GM12878 (cell line): ENCODE results near the gene CTAG1B. TPM values are rescaled to one million over a fixed set of nuclear protein-coding genes. Genes with fewer than 3 reads are reported as not detected.
"Not testable (repeated sequence)": the region's sequence is repeated elsewhere in the genome, so short reads cannot be mapped to it uniquely, and the experiment has no call there.

ENCODE experiments used
- ATAC-seq: fragments of 200-7000 bp; cut with Tn5 transposase; 3 replicates; pipeline ENCODE4 v1.9.1; 2020; ENCODE audit warnings: mild to moderate bottlenecking, moderate library complexity
- BruUV-seq: library from RNA; stranded (reverse); fragments of 400-500 nt; replicated peaks from 2 replicates; lab custom pipeline; 2021; lab: Mats Ljungman, UMichigan
- CTCF ChIA-PET: fragments of 300-600 bp; sonication (Branson Sonifier 250); formaldehyde crosslinking; extraction: SDS; loops from one replicate; lab custom pipeline; 2021; ENCODE audit warnings: inconsistent platforms; lab: Yijun Ruan, JAX
- POLR2A ChIA-PET: fragments of 350-600 bp; formaldehyde crosslinking; extraction: SDS; loops from one replicate; lab custom pipeline; 2021; ENCODE audit warnings: inconsistent platforms; lab: Charles Lee
- RAD21 ChIA-PET: fragments of 300-600 bp; sonication (Branson Sonifier 250); formaldehyde crosslinking; loops from one replicate; lab custom pipeline; 2023; ENCODE audit warnings: antibody characterized with exemption; ENCODE audit not compliant: unreplicated experiment; lab: Charles Lee
- SMC1A ChIA-PET: fragments of 300-600 bp; sonication (Branson Sonifier 250); formaldehyde crosslinking; loops from one replicate; lab custom pipeline; 2023; ENCODE audit not compliant: unreplicated experiment, uncharacterized antibody; lab: Charles Lee
- DNase-seq: peaks from one replicate; pipeline ENCODE4 v3.0.0-alpha.2; 2011; ENCODE audit warnings: low read depth, low spot score
- FAIRE-seq: peaks from 3 replicates; lab custom pipeline; 2011; peaks lifted over from hg19 to GRCh38; lab: Jason Lieb, UNC
- H2AFZ ChIP-seq: 2 replicates; pipeline ENCODE4 v1.6.0; 2011; ENCODE audit warnings: low read depth, low read length, control low read depth; ENCODE audit not compliant: control insufficient read depth
- H3K27ac ChIP-seq: 2 replicates; pipeline ENCODE4 v1.5.1; 2011; ENCODE audit warnings: control low read depth; ENCODE audit not compliant: control insufficient read depth, insufficient read depth
- H3K27me3 ChIP-seq, 2 experiments: replicated peaks in 1 of 2; 2 replicates each; pipeline versions ENCODE4 v1.6.0 to v1.6.1; 2011; ENCODE audit warnings: low read length in 1 of 2; ENCODE audit not compliant: control insufficient read depth in 2 of 2, insufficient read depth in 2 of 2
- H3K36me3 ChIP-seq, 2 experiments: 2 replicates each; pipeline ENCODE4 v1.5.1; 2011; ENCODE audit warnings: low read length in 1 of 2; ENCODE audit not compliant: control insufficient read depth in 2 of 2, insufficient read depth in 2 of 2
- H3K4me1 ChIP-seq: 2 replicates; pipeline ENCODE4 v1.6.1; 2011; ENCODE audit warnings: mild to moderate bottlenecking, low read length, moderate library complexity, mixed read lengths; ENCODE audit not compliant: control insufficient read depth, insufficient read depth
- H3K4me2 ChIP-seq: 2 replicates; pipeline ENCODE4 v1.6.0; 2011; ENCODE audit warnings: control low read depth; ENCODE audit not compliant: control insufficient read depth, insufficient read depth
- H3K4me3 ChIP-seq: fragments of 200-600 bp; sonication (generic); 2 replicates; pipeline ENCODE4 v1.5.1; 2016
- H3K79me2 ChIP-seq: 2 replicates; pipeline ENCODE4 v1.6.0; 2011; ENCODE audit warnings: low read length; ENCODE audit not compliant: control insufficient read depth, insufficient read depth
- H3K9ac ChIP-seq: 2 replicates; pipeline ENCODE4 v1.8.0; 2011; ENCODE audit warnings: low read length, control low read depth, mixed read lengths; ENCODE audit not compliant: control insufficient read depth, insufficient read depth
- H3K9me3 ChIP-seq: replicated peaks from 3 replicates; pipeline ENCODE4 v1.5.1; 2011; ENCODE audit warnings: mild to moderate bottlenecking, low read length; ENCODE audit not compliant: control insufficient read depth, insufficient read depth
- H4K20me1 ChIP-seq: 2 replicates; pipeline ENCODE4 v1.6.0; 2011; ENCODE audit not compliant: control insufficient read depth, insufficient read depth
- CBFB ChIP-seq: IDR thresholded peaks from 2 replicates; pipeline ENCODE4 v1.6.1; 2016; ENCODE audit warnings: antibody characterized with exemption, low read depth
- CBX5 ChIP-seq: sonication (generic); IDR thresholded peaks from 2 replicates; pipeline ENCODE4 v1.6.1; 2016; ENCODE audit warnings: low read depth, moderate library complexity, mild to moderate bottlenecking, inconsistent platforms
- FOXM1 ChIP-seq: IDR thresholded peaks from 2 replicates; pipeline ENCODE4 v1.6.1; 2012; ENCODE audit warnings: low read depth, mild to moderate bottlenecking, inconsistent platforms, low read length, moderate library complexity
- SMAD5 ChIP-seq: IDR thresholded peaks from 2 replicates; pipeline ENCODE4 v1.6.1; 2016; ENCODE audit warnings: antibody characterized with exemption, low read depth
- WGBS: methylation state at CpG from one replicate; pipeline ENCODE4 v1.1.6; 2016; ENCODE audit warnings: low lambda C conversion rate; ENCODE audit not compliant: insufficient replicate concordance, insufficient coverage; ENCODE audit errors: missing lambda C conversion rate; 5-methylcytosine and 5-hydroxymethylcytosine counted together
- in situ Hi-C: fragments of 300-500 bp; cut with MboI; formaldehyde crosslinking; loops from 9 replicates; pipeline ENCODE4 v1.14.3; 2018; ENCODE audit warnings: mixed read lengths
- intact Hi-C: fragments of 100-400 bp; cut with micrococcal nuclease; formaldehyde crosslinking; loops from one replicate; pipeline ENCODE4 v1.14.2; 2022; ENCODE audit not compliant: unreplicated experiment
- polyA plus RNA-seq, 11 experiments: library from polyadenylated mRNA; depleted of rRNA in 4 of 11; unstranded in 6 of 11; stranded (reverse) in 5 of 11; fragments of >200 nt; fragmentation: Nextera tagmentation in 4 of 11; fragmentation: Illumina TruSeq in 1 of 11; extraction: Ambion mirVana in 4 of 11; extraction: Trizol in 1 of 11; gene quantifications; 1 replicate in 1 of 11; 2 replicates in 10 of 11; pipeline versions ENCODE4 v1.2.1 to v1.2.3, GENCODE V29; 2011 to 2016; ENCODE audit warnings: inconsistent platforms in 2 of 11, missing spikeins in 2 of 11, low read depth in 1 of 11
- total RNA-seq, 4 experiments: library from RNA; depleted of rRNA in 3 of 4; stranded (reverse); fragments of >200 nt in 3 of 4; fragmentation: Illumina TruSeq in 1 of 4; extraction: Trizol in 1 of 4; gene quantifications; 2 replicates each; pipeline versions ENCODE4 v1.2.1 to v1.2.3, GENCODE V29; 2013 to 2021
- TF ChIP-seq, protein P1 (sequence below): fragments of 450-650 bp; IDR thresholded peaks from 2 replicates; pipeline ENCODE4 v1.6.1; 2017; ENCODE audit warnings: mild to moderate bottlenecking, moderate library complexity

The CTAG1B gene
- total and polyA plus RNA-seq, 10 of the 15 experiments (the other 5 are each of a cell fraction or from before 2014, with no cell fraction given): not detected

DNA sequence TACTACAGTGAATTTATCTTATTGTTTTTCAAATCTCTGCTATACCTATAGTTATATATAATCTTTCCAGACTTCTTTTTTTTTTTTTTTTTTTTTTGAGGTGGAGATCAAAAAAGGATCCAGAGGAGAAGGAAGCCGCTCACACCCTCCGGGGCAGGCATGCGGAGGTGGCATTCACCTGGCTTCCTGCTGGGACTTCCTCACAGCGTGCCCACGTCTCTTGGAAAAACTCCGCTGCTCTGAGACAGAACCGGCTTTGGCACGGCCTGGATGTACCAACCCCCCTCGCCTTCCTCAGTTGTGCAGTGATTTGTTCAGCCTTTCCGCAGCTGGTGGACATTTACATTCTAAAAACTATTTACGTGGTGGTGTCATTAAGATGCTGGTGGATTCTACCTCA, 11.1 kb downstream of the CTAG1B start:
- H3K9me3 ChIP-seq, H4K20me1 ChIP-seq, H3K27me3 ChIP-seq, H3K9ac ChIP-seq, DNase-seq, H3K36me3 ChIP-seq, H3K4me3 ChIP-seq, H3K4me1 ChIP-seq, in situ Hi-C loops, SMC1A ChIA-PET, intact Hi-C loops, RAD21 ChIA-PET, H3K27ac ChIP-seq, POLR2A ChIA-PET, CTCF ChIA-PET, H2AFZ ChIP-seq, ATAC-seq, H3K4me2 ChIP-seq, FAIRE-seq, H3K79me2 ChIP-seq, BruUV-seq: not testable (repeated sequence)
- whole genome bisulfite sequencing: 71% methylated on average over 8 of the region's 11 CpGs

DNA sequence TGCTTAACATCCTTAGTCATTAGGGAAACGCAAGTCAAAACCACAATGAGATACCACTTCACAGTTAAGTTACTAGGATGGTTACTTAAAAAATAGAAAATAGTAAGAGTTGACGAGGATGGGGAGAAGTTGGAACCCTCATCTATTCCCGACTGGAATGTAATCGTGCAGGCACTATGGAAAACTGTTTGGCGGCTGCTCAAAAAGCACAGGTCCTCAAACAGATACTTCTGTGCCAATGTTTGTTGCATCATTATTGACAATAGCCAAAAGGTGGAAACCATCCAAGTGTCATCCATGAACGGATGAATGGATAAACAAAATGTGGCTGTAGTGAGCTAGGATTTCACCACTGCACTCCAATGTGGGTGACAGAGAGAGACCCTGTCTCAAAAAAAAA, 11.7 kb downstream of the CTAG1B start:
- DNase-seq (no peak), ATAC-seq (no peak), FAIRE-seq (no peak)
- H3K4me1 ChIP-seq: no peaks in the 10 kb centered on the region
- no peaks in the 10 kb centered on the region for H3K36me3 ChIP-seq
- no peak overlapping the region for H3K4me3 ChIP-seq
- no peak overlapping the region for H3K9ac ChIP-seq
- no peak overlapping the region for H3K4me2 ChIP-seq
- intact Hi-C loops (no loop called here), in situ Hi-C loops (no loop called here)
- H3K27ac ChIP-seq: no peak overlapping the region
- ChIA-PET SMC1A (no interaction called here), POLR2A (no interaction called here), CTCF (no interaction called here), RAD21 (no interaction called here)
- no TSS peak for BruUV-seq
- no peaks in the 10 kb centered on the region; the same call in 2 of the 3 replicates for H3K9me3 ChIP-seq
- no peaks in the 10 kb centered on the region for H3K79me2 ChIP-seq
- H4K20me1 ChIP-seq: no peaks in the 10 kb centered on the region
- WGBS: 41% methylated on average over 6 of the region's 6 CpGs
- no peak overlapping the region for H2AFZ ChIP-seq
- TF ChIP-seq FOXM1 (no peak), CBX5 (no peak), CBFB (no peak), SMAD5 (no peak)
- TF ChIP-seq, protein P1, sequence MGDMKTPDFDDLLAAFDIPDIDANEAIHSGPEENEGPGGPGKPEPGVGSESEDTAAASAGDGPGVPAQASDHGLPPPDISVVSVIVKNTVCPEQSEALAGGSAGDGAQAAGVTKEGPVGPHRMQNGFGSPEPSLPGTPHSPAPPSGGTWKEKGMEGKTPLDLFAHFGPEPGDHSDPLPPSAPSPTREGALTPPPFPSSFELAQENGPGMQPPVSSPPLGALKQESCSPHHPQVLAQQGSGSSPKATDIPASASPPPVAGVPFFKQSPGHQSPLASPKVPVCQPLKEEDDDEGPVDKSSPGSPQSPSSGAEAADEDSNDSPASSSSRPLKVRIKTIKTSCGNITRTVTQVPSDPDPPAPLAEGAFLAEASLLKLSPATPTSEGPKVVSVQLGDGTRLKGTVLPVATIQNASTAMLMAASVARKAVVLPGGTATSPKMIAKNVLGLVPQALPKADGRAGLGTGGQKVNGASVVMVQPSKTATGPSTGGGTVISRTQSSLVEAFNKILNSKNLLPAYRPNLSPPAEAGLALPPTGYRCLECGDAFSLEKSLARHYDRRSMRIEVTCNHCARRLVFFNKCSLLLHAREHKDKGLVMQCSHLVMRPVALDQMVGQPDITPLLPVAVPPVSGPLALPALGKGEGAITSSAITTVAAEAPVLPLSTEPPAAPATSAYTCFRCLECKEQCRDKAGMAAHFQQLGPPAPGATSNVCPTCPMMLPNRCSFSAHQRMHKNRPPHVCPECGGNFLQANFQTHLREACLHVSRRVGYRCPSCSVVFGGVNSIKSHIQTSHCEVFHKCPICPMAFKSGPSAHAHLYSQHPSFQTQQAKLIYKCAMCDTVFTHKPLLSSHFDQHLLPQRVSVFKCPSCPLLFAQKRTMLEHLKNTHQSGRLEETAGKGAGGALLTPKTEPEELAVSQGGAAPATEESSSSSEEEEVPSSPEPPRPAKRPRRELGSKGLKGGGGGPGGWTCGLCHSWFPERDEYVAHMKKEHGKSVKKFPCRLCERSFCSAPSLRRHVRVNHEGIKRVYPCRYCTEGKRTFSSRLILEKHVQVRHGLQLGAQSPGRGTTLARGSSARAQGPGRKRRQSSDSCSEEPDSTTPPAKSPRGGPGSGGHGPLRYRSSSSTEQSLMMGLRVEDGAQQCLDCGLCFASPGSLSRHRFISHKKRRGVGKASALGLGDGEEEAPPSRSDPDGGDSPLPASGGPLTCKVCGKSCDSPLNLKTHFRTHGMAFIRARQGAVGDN: no peak
- no peaks in the 10 kb centered on the region for H3K27me3 ChIP-seq
